GM12892 (cell line): ENCODE data around the gene HIP1.
"Not testable (repeated sequence)": the region's sequence is repeated elsewhere in the genome, so short reads cannot be mapped to it uniquely, and the experiment has no call there.

Experiments
- POLR2A ChIP-seq: IDR thresholded peaks from 2 replicates; pipeline ENCODE4 v1.6.1; 2011; ENCODE audit warnings: low read depth, low read length, control low read depth
- POLR2AphosphoS5 ChIP-seq: IDR thresholded peaks from 2 replicates; pipeline ENCODE4 v1.6.1; 2011; ENCODE audit warnings: low read depth, low read length, control low read depth
- TAF1 ChIP-seq: IDR thresholded peaks from 2 replicates; pipeline ENCODE4 v1.6.1; 2011; ENCODE audit warnings: low read depth, mild to moderate bottlenecking, control low read depth, low read length, borderline replicate concordance

- not testable (repeated sequence) for TF ChIP-seq POLR2A, TAF1, POLR2AphosphoS5
These were observed 40.3 kb upstream of the HIP1 start for GRCh38 chr7:75779035-75779434.
